HEK293 (cell line): ENCODE data around the gene POU5F1.

Experiments used
- CTCF ChIA-PET: fragments of 350-600 bp; formaldehyde crosslinking; extraction: SDS; loops from one replicate; lab custom pipeline; 2021; ENCODE audit warnings: antibody characterized with exemption; lab: Yijun Ruan, JAX
- POLR2A ChIA-PET: fragments of 300-600 bp; formaldehyde crosslinking; extraction: SDS; loops from one replicate; lab custom pipeline; 2020; ENCODE audit warnings: antibody characterized with exemption, inconsistent platforms; lab: Yijun Ruan, JAX
- H3K27ac ChIP-seq: fragments of 200-500 bp; sonication (Bioruptor generic); 2 replicates; pipeline ENCODE4 v1.5.1; 2014; ENCODE audit warnings: low read depth, low read length, control low read depth, inconsistent platforms; ENCODE audit errors: extremely low read depth
- H3K36me3 ChIP-seq, 2 experiments: fragments of 200-500 bp in 1 of 2; sonication (Bioruptor generic) in 1 of 2; 1 replicate in 1 of 2; 2 replicates in 1 of 2; pipeline ENCODE4 v1.5.1; 2014 to 2017; ENCODE audit warnings: inconsistent platforms in 2 of 2, low read length in 2 of 2; ENCODE audit not compliant: control insufficient read depth in 2 of 2, insufficient read depth in 1 of 2
- H3K4me1 ChIP-seq: fragments of 200-500 bp; sonication (Bioruptor generic); 2 replicates; pipeline ENCODE4 v1.5.1; 2014; ENCODE audit warnings: mild to moderate bottlenecking, low read length, inconsistent platforms; ENCODE audit not compliant: control insufficient read depth, insufficient read depth
- H3K4me3 ChIP-seq: 2 replicates; pipeline ENCODE4 v1.5.1; 2011; ENCODE audit warnings: low read depth, mild to moderate bottlenecking, control low read depth, low read length, moderate library complexity
- H3K9me3 ChIP-seq: fragments of 200-500 bp; sonication (Bioruptor generic); 2 replicates; pipeline ENCODE4 v1.5.1; 2014; ENCODE audit warnings: low read depth, low read length, inconsistent platforms; ENCODE audit not compliant: control insufficient read depth, insufficient read depth
- BCL11A ChIP-seq: fragments of 450-650 bp; formaldehyde crosslinking; IDR thresholded peaks from 2 replicates; pipeline ENCODE4 v1.5.1; 2016; ENCODE audit warnings: low read depth, missing biosample characterization, missing genetic modification characterization
- ELK4 ChIP-seq: IDR thresholded peaks from 2 replicates; pipeline ENCODE4 v1.6.1; 2011; ENCODE audit warnings: mild to moderate bottlenecking, low read depth, low read length, borderline replicate concordance
- GLIS1 ChIP-seq: fragments of 450-650 bp; formaldehyde crosslinking; IDR thresholded peaks from 2 replicates; pipeline ENCODE4 v1.5.1; 2016; ENCODE audit warnings: missing biosample characterization, missing genetic modification characterization
- HIC1 ChIP-seq: fragments of 450-650 bp; formaldehyde crosslinking; IDR thresholded peaks from 2 replicates; pipeline ENCODE4 v1.5.1; 2016; ENCODE audit warnings: missing biosample characterization, missing genetic modification characterization
- RBAK ChIP-seq: fragments of 450-650 bp; formaldehyde crosslinking; IDR thresholded peaks from 2 replicates; pipeline ENCODE4 v1.5.1; 2016; ENCODE audit warnings: missing biosample characterization, missing genetic modification characterization
- REPIN1 ChIP-seq: fragments of 450-650 bp; formaldehyde crosslinking; IDR thresholded peaks from 2 replicates; pipeline ENCODE4 v1.5.1; 2017; ENCODE audit warnings: missing biosample characterization, missing genetic modification characterization, low read depth
- ZBTB17 ChIP-seq: fragments of 450-650 bp; formaldehyde crosslinking; IDR thresholded peaks from 2 replicates; pipeline ENCODE4 v1.5.1; 2016; ENCODE audit warnings: missing biosample characterization, missing genetic modification characterization
- ZNF133 ChIP-seq: fragments of 450-650 bp; formaldehyde crosslinking; IDR thresholded peaks from 2 replicates; pipeline ENCODE4 v1.5.1; 2016; ENCODE audit warnings: missing biosample characterization, missing genetic modification characterization
- ZNF18 ChIP-seq: fragments of 450-650 bp; formaldehyde crosslinking; IDR thresholded peaks from 2 replicates; pipeline ENCODE4 v1.5.1; 2016; ENCODE audit warnings: missing biosample characterization, missing genetic modification characterization
- ZNF214 ChIP-seq: fragments of 450-650 bp; formaldehyde crosslinking; IDR thresholded peaks from 2 replicates; pipeline ENCODE4 v1.5.1; 2017; ENCODE audit warnings: missing biosample characterization, mild to moderate bottlenecking, missing genetic modification characterization, borderline replicate concordance
- ZNF239 ChIP-seq: fragments of 450-650 bp; formaldehyde crosslinking; IDR thresholded peaks from 2 replicates; pipeline ENCODE4 v1.5.1; 2016; ENCODE audit warnings: missing biosample characterization, missing genetic modification characterization
- ZNF280C ChIP-seq: fragments of 450-650 bp; formaldehyde crosslinking; IDR thresholded peaks from 2 replicates; pipeline ENCODE4 v1.5.1; 2016; ENCODE audit warnings: missing biosample characterization, missing genetic modification characterization
- ZNF324 ChIP-seq: fragments of 450-650 bp; formaldehyde crosslinking; IDR thresholded peaks from 2 replicates; pipeline ENCODE4 v1.5.1; 2016; ENCODE audit warnings: missing biosample characterization, missing genetic modification characterization
- ZNF335 ChIP-seq: fragments of 450-650 bp; formaldehyde crosslinking; conservative IDR thresholded peaks from 2 replicates; pipeline ENCODE4 v1.5.1; 2016; ENCODE audit warnings: missing biosample characterization, missing genetic modification characterization
- ZNF398 ChIP-seq: fragments of 450-650 bp; formaldehyde crosslinking; IDR thresholded peaks from 2 replicates; pipeline ENCODE4 v1.5.1; 2017; ENCODE audit warnings: missing biosample characterization, missing genetic modification characterization
- ZNF629 ChIP-seq: fragments of 450-650 bp; formaldehyde crosslinking; IDR thresholded peaks from 2 replicates; pipeline ENCODE4 v1.5.1; 2017; ENCODE audit warnings: missing biosample characterization, missing genetic modification characterization
- ZNF645 ChIP-seq: fragments of 450-650 bp; formaldehyde crosslinking; IDR thresholded peaks from 2 replicates; pipeline ENCODE4; 2016; ENCODE audit warnings: missing biosample characterization, missing genetic modification characterization

The POU5F1 gene

GRCh38 chr6:31122791-31123706 is 47.4 kb downstream of the POU5F1 start (continued):
- TF ChIP-seq ZNF335 (0 out of 2 replicates have a peak, but pooled peaks have one; percentile 15), BCL11A (tag by site-specific recombination) (0 out of 2 replicates have a peak, but pooled peaks have one; percentile 24), ZNF133 (tag by site-specific recombination) (no peak), ZNF324 (tag by site-specific recombination) (no peak), ZNF280C (tag by site-specific recombination) (no peak), GLIS1 (tag by site-specific recombination) (peak; percentile 48), ZNF629 (tag by site-specific recombination) (peak; percentile 79), ZBTB17 (tag by site-specific recombination) (peak; percentile 64), ZNF398 (tag by site-specific recombination) (peak; percentile 32; the same call in 1 of the 2 replicates)

GRCh38 chr6:31121131-31121790 is 49.2 kb downstream of the POU5F1 start:
- Histone ChIP-seq H3K4me3 (no peak overlapping the region), H3K36me3 (no peaks in the 10 kb centered on the region), H3K9me3 (no peaks in the 10 kb centered on the region), H3K27ac (no peak overlapping the region), H3K4me1 (peaks cover 10% of the 10 kb centered on the region)
- ChIA-PET POLR2A (no interaction called here), CTCF (interaction anchor here (0.7 kb wide), 1 partner anchor 299 kb away, joined by 6 read pairs; no protein-coding TSS in a partner anchor)
- TF ChIP-seq ZNF18 (tag by site-specific recombination): no peak
- TF ChIP-seq ELK4: no peak
- no peak for TF ChIP-seq REPIN1
- TF ChIP-seq ZNF645 (tag by site-specific recombination): no peak
- no peak for TF ChIP-seq RBAK (tag by site-specific recombination)
- TF ChIP-seq ZNF239 (tag by site-specific recombination): no peak
- no peak for TF ChIP-seq ZNF214 (tag by site-specific recombination)
- no peak for TF ChIP-seq HIC1 (tag by site-specific recombination)
